Epithelial cell of esophagus (primary cell): ENCODE data around the gene CHST9.

Experiments
- DNase-seq: peaks from one replicate; pipeline ENCODE4 v3.0.0; 2010; ENCODE audit warnings: low read depth
- H3K4me3 ChIP-seq: 2 replicates; pipeline ENCODE4 v1.5.1; 2011; ENCODE audit warnings: mild to moderate bottlenecking, low read length, control low read depth
- CTCF ChIP-seq: IDR thresholded peaks from 2 replicates; pipeline ENCODE4 v1.5.1; 2011; ENCODE audit warnings: low read depth, mild to moderate bottlenecking, low read length, control low read depth, inconsistent platforms; ENCODE audit not compliant: insufficient read depth; ENCODE audit errors: missing control alignments

CHST9 gene

GRCh38 chr18:27185897-27186296, 789 bp upstream of the CHST9 start:
- no peak for TF ChIP-seq CTCF
- no peak for DNase-seq
- no peak overlapping the region for H3K4me3 ChIP-seq

GRCh38 chr18:27184115-27185024, 738 bp downstream of the CHST9 start:
- no peak for TF ChIP-seq CTCF
- DNase-seq, result no peak
- H3K4me3 ChIP-seq, result peak overlapping the region; percentile 51

- H3K4me3 ChIP-seq, result no peak overlapping the region
- no peak for TF ChIP-seq CTCF
- DNase-seq, result no peak
Measured at GRCh38 chr18:27181726-27182125, 3.4 kb downstream of the CHST9 start.

GRCh38 chr18:27178424-27178823, 6.7 kb downstream of the CHST9 start:
- TF ChIP-seq CTCF, result no peak
- no peak overlapping the region for H3K4me3 ChIP-seq
- DNase-seq, result no peak

- DNase-seq, result no peak
- no peak for TF ChIP-seq CTCF
- H3K4me3 ChIP-seq, result no peak overlapping the region
Measured at GRCh38 chr18:27175914-27176313, 9.2 kb downstream of the CHST9 start.

GRCh38 chr18:27175245-27175644, 9.9 kb downstream of the CHST9 start:
- DNase-seq, result no peak
- TF ChIP-seq CTCF, result no peak
- no peak overlapping the region for H3K4me3 ChIP-seq

- DNase-seq, result no peak
- no peak overlapping the region for H3K4me3 ChIP-seq
- TF ChIP-seq CTCF, result no peak
Measured at GRCh38 chr18:27171993-27172392, 13.1 kb downstream of the CHST9 start.
